ENCODE data around the gene NHEJ1. TPM values are rescaled to one million over a fixed set of nuclear protein-coding genes. Genes with fewer than 3 reads are reported as not detected.

NHEJ1 gene
- total RNA-seq, 2 donors from 2014 or later = 8.3 to 8.4 TPM

- peaks cover 0 to 29% of the 10 kb centered on the region in 2 donors for H3K4me1 ChIP-seq
- no peaks in the 10 kb centered on the region for H3K9me3 ChIP-seq
- peak; percentile 83 for DNase-seq (ENCODE audit: low spot score)
- TF ChIP-seq CTCF (IDR thresholded peaks at IDR 0.05) = peak; percentile 55 to 79
- H3K36me3 ChIP-seq = peaks cover 28% of the 10 kb centered on the region
- H3K4me3 ChIP-seq = no peak overlapping the region
- H3K27ac ChIP-seq = peak overlapping the region; percentile 64 to 68
- H3K27me3 ChIP-seq = no peaks in the 10 kb centered on the region
Observed at GRCh38 chr2:219171231-219171651, 10.6 kb upstream of the NHEJ1 start.

- no peak for TF ChIP-seq CTCF (IDR thresholded peaks at IDR 0.05)
- Histone ChIP-seq H3K36me3 (peaks cover 27% of the 10 kb centered on the region), H3K4me3 (no peak within 1 kb of the TSS), H3K27me3 (no peaks in the 10 kb centered on the region), H3K9me3 (no peaks in the 10 kb centered on the region), H3K4me1 (peaks cover 0 to 17% of the 10 kb centered on the region in 2 donors), H3K27ac (peak within 1 kb of the TSS; percentile 64 to 68)
- no peak for DNase-seq (ENCODE audit: low spot score)
Observed at GRCh38 chr2:219169930-219170654, 9.5 kb upstream of the NHEJ1 start, which contains the start of gene SLC23A3. SLC23A3 (minus strand) TSS chr2:219170029; CDS start chr2:219169984, 45 bp downstream.

- TF ChIP-seq CTCF (IDR thresholded peaks at IDR 0.05) = no peak
- Histone ChIP-seq H3K27me3 (no peaks in the 10 kb centered on the region), H3K27ac (no peak overlapping the region), H3K36me3 (peaks cover 16% of the 10 kb centered on the region), H3K4me1 (peaks cover 0 to 13% of the 10 kb centered on the region in 2 donors), H3K4me3 (no peak overlapping the region), H3K9me3 (no peaks in the 10 kb centered on the region)
- DNase-seq (ENCODE audit: low spot score) = no peak
Observed at GRCh38 chr2:219168932-219169331, 8.3 kb upstream of the NHEJ1 start.

GRCh38 chr2:219168526-219168925 lies 7.9 kb upstream of the NHEJ1 start:
- Histone ChIP-seq H3K36me3 (peaks cover 12% of the 10 kb centered on the region), H3K27ac (no peak overlapping the region), H3K9me3 (no peaks in the 10 kb centered on the region), H3K4me1 (peaks cover 0 to 13% of the 10 kb centered on the region in 2 donors), H3K4me3 (no peak overlapping the region), H3K27me3 (no peaks in the 10 kb centered on the region)
- no peak for DNase-seq (ENCODE audit: low spot score)
- TF ChIP-seq CTCF (IDR thresholded peaks at IDR 0.05) = no peak

GRCh38 chr2:219167997-219168396 lies 7.4 kb upstream of the NHEJ1 start:
- DNase-seq (ENCODE audit: low spot score) = no peak
- no peak for TF ChIP-seq CTCF (IDR thresholded peaks at IDR 0.05)

More at GRCh38 chr2:219167997-219168396, 7.4 kb upstream of the NHEJ1 start:
- H3K27me3 ChIP-seq = no peaks in the 10 kb centered on the region
- H3K36me3 ChIP-seq = peaks cover 6% of the 10 kb centered on the region
- H3K27ac ChIP-seq = no peak overlapping the region
- peaks cover 0 to 13% of the 10 kb centered on the region in 2 donors for H3K4me1 ChIP-seq
- H3K4me3 ChIP-seq = no peak overlapping the region
- no peaks in the 10 kb centered on the region for H3K9me3 ChIP-seq
